ENCODE data around the gene SMARCA2.

SMARCA2 gene

GRCh38 chr9:2016408-2017330 lies 1.5 kb downstream of the SMARCA2 start:
- DNase-seq = no peak

- DNase-seq = no peak
Observed at GRCh38 chr9:2017331-2018161, 2.4 kb downstream of the SMARCA2 start.

GRCh38 chr9:2018162-2018643 lies 3.1 kb downstream of the SMARCA2 start:
- DNase-seq = no peak

GRCh38 chr9:2018764-2019558 lies 3.8 kb downstream of the SMARCA2 start:
- no peak for DNase-seq

- DNase-seq = no peak
Observed at GRCh38 chr9:2019723-2020122, 4.6 kb downstream of the SMARCA2 start.

- DNase-seq = no peak
Observed at GRCh38 chr9:2021731-2022130, 6.6 kb downstream of the SMARCA2 start.

GRCh38 chr9:2022560-2022959 lies 7.4 kb downstream of the SMARCA2 start:
- no peak for DNase-seq

- no peak for DNase-seq
Observed at GRCh38 chr9:2023042-2023441, 7.9 kb downstream of the SMARCA2 start.

- DNase-seq = no peak
Observed at GRCh38 chr9:2023532-2023931, 8.4 kb downstream of the SMARCA2 start.

- no peak for DNase-seq
Observed at GRCh38 chr9:2024888-2025782, 10.0 kb downstream of the SMARCA2 start.

- no peak for DNase-seq
Observed at GRCh38 chr9:2026220-2026997, 11.3 kb downstream of the SMARCA2 start.

- no peak for DNase-seq
Observed at GRCh38 chr9:2027543-2028160, 12.5 kb downstream of the SMARCA2 start.

- no peak for DNase-seq
Observed at GRCh38 chr9:2028888-2029287, 13.7 kb downstream of the SMARCA2 start.

GRCh38 chr9:2029666-2030170 lies 14.6 kb downstream of the SMARCA2 start:
- no peak for DNase-seq

GRCh38 chr9:2032234-2032633 lies 17.1 kb downstream of the SMARCA2 start:
- DNase-seq = no peak

- DNase-seq = no peak
Observed at GRCh38 chr9:2036844-2037243, 21.7 kb downstream of the SMARCA2 start.

GRCh38 chr9:2039294-2040180 lies 24.4 kb downstream of the SMARCA2 start:
- DNase-seq = no peak

- no peak for DNase-seq
Observed at GRCh38 chr9:2040828-2041227, 25.7 kb downstream of the SMARCA2 start.

GRCh38 chr9:2041736-2042135 lies 26.6 kb downstream of the SMARCA2 start:
- no peak for DNase-seq
